ENCODE data around the gene P3H3.
A peak's percentile ranks its signal among the peaks of the same experiment; 100 is the strongest.

Gene P3H3, protein sequence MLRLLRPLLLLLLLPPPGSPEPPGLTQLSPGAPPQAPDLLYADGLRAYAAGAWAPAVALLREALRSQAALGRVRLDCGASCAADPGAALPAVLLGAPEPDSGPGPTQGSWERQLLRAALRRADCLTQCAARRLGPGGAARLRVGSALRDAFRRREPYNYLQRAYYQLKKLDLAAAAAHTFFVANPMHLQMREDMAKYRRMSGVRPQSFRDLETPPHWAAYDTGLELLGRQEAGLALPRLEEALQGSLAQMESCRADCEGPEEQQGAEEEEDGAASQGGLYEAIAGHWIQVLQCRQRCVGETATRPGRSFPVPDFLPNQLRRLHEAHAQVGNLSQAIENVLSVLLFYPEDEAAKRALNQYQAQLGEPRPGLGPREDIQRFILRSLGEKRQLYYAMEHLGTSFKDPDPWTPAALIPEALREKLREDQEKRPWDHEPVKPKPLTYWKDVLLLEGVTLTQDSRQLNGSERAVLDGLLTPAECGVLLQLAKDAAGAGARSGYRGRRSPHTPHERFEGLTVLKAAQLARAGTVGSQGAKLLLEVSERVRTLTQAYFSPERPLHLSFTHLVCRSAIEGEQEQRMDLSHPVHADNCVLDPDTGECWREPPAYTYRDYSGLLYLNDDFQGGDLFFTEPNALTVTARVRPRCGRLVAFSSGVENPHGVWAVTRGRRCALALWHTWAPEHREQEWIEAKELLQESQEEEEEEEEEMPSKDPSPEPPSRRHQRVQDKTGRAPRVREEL

DNA sequence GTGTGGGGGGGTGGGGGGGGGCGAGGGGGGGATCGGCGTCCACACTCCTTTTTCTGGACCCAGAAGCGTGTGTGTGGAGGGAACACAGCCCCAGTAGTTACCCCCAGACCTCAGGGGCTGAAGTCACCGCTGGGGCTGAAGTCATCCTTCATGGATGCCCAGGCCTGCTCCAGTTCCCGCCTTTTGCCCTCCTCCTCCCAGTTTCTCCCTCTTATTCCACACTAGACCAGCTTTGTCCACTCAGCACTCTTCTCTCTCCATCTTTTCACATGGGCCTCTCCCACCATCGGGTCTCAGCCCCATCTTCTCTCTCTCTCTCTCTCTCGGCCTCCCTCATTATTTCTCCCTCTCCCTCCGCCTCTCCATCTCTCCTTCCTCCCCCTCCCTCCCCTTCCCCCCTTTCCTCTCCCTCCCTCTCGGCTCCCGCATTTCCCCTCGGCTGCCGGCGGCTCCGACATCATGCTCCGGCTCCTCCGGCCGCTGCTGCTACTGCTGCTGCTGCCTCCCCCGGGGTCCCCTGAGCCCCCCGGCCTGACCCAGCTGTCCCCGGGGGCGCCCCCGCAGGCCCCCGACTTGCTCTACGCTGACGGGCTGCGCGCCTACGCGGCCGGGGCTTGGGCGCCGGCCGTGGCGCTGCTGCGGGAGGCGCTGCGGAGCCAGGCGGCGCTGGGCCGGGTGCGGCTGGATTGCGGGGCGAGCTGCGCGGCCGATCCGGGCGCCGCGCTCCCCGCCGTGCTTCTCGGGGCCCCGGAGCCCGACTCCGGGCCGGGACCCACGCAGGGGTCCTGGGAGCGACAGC, at the start of gene P3H3:
TSS of gene P3H3 (plus strand) at position 426 of the 799 bp plus-strand sequence. CDS start at position 460, 34 bp downstream.
- Histone ChIP-seq H3K4me1 (peaks cover 0 to 40% (median 32%) of the 10 kb centered on the region in 4 donors), H3K9me3 (no peaks in the 10 kb centered on the region), H3K27ac (peak within 1 kb of the TSS; percentile 87 to 91), H3K36me3 (peaks cover 0 to 32% (median 4%) of the 10 kb centered on the region in 3 donors), H3K4me3 (peak within 1 kb of the TSS; percentile 64 to 89), H3K27me3 (peaks cover 0 to 19% of the 10 kb centered on the region in 2 donors)
- intact Hi-C loops (cut with DNase I; ENCODE audit: low total_unique reads): loop anchor here (5.0 kb wide), 1 partner anchor 76 kb away; the partner anchor contains the start of gene MLF2
- no peak for DNase-seq
- TF ChIP-seq, protein P1, sequence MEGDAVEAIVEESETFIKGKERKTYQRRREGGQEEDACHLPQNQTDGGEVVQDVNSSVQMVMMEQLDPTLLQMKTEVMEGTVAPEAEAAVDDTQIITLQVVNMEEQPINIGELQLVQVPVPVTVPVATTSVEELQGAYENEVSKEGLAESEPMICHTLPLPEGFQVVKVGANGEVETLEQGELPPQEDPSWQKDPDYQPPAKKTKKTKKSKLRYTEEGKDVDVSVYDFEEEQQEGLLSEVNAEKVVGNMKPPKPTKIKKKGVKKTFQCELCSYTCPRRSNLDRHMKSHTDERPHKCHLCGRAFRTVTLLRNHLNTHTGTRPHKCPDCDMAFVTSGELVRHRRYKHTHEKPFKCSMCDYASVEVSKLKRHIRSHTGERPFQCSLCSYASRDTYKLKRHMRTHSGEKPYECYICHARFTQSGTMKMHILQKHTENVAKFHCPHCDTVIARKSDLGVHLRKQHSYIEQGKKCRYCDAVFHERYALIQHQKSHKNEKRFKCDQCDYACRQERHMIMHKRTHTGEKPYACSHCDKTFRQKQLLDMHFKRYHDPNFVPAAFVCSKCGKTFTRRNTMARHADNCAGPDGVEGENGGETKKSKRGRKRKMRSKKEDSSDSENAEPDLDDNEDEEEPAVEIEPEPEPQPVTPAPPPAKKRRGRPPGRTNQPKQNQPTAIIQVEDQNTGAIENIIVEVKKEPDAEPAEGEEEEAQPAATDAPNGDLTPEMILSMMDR (IDR thresholded peaks at IDR 0.05): no peak

DNA sequence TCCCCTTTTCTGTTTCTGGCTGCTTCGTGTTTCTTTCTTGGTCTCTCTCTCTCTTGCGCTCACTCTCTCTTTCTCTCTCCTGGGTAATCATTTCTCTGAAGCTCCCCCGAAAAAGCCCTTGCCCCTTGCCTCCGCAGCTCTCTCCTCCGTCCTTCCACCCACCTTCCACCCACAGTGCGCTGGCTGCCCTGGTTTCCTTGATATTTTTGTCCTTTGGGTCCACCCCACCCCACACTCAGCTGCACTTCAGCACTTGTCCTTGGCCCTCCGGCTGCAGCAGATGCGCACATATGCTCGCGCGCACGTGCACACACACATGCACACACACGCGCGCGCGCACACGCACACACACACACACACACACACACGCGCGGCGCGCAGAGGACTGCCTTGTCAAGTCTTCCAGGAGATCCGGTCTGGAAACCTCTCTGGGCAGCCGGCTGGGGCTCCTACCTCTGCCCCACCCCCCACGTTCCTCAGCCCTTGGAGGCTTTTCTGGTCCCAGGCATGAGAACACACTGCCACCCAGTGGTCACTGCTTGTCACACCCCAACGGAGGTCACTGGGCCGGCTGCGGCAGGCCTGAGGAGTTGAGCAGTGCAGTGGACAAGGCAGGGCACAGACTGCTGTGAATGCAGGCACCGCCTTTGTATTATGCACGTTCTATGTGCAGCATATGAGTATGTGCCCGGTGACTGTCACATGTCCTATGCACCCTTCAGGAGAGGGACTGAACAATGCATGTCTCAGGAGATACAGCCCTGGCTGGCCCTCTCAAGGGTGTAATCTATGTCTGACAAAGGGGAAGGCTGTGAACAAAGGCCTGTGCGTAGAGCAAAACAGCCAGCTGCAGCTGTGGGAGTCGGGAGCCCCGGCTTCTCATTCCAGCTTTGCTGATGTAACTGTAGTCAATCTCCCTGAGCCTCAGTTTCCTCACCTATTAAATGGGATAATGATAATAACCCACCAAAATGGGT, 49.3 kb upstream of the P3H3 start:
- Histone ChIP-seq H3K27me3 (no peaks in the 10 kb centered on the region), H3K4me1 (peaks cover 0 to 19% (median 11%) of the 10 kb centered on the region in 4 donors), H3K27ac (peak overlapping the region; percentile 77 to 82), H3K36me3 (no peaks in the 10 kb centered on the region), H3K4me3 (peak overlapping the region; percentile 46 to 56), H3K9me3 (no peaks in the 10 kb centered on the region)
- DNase-seq: peak; percentile 94 to 96
- intact Hi-C loops (cut with DNase I; ENCODE audit: low total_unique reads): loop anchor here (2.0 to 10.0 kb wide), 2 partner anchors 26 to 164 kb away; partner anchors contain the start of gene MLF2
- TF ChIP-seq, protein P1 (IDR thresholded peaks at IDR 0.05): peak; percentile 89 to 98

DNA sequence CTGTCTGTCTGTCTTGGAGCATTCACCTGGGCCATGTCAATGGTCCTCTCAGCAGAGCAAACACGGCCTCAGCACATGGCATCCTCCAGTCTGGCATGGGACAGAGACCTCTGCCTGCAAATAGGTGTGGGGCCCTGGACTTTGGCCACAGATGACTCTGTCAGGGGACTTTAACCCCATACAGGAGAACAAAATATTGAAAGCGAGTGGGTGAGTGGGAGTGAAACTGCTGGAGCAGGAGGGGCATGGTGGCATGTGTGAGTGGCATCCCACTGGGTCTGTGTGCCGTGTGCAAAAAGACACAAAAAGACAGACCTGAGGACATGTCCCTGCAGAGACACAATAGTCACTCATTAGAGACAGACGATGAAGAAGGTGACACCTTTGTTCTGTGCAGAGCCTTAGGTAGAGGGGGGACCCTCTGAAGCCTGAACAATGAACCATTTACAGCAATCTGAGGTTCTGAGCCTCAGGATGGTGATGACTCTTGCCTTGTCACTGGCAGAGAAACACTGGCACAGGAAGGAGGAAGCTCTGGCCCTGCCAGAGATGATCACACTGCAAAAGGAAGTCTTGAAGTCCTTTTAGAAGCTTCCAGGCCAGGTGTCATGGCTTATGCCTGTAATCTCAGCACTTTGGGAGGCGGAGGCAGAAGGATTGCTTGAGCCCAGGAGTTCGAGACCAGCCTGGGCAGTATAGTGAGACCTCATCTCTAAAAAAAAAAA, 48.3 kb upstream of the P3H3 start:
- H3K27me3 ChIP-seq: no peaks in the 10 kb centered on the region
- TF ChIP-seq, protein P1 (IDR thresholded peaks at IDR 0.05): no peak
- no peak overlapping the region for H3K27ac ChIP-seq
- intact Hi-C loops (cut with DNase I; ENCODE audit: low total_unique reads): loop anchor here (2.0 to 10.0 kb wide), 2 partner anchors 27 to 165 kb away; partner anchors contain the start of gene MLF2
- no peak overlapping the region for H3K4me3 ChIP-seq
- no peaks in the 10 kb centered on the region for H3K36me3 ChIP-seq
- peaks cover 0 to 18% (median 11%) of the 10 kb centered on the region in 4 donors for H3K4me1 ChIP-seq
- DNase-seq: no peak
- no peaks in the 10 kb centered on the region for H3K9me3 ChIP-seq

DNA sequence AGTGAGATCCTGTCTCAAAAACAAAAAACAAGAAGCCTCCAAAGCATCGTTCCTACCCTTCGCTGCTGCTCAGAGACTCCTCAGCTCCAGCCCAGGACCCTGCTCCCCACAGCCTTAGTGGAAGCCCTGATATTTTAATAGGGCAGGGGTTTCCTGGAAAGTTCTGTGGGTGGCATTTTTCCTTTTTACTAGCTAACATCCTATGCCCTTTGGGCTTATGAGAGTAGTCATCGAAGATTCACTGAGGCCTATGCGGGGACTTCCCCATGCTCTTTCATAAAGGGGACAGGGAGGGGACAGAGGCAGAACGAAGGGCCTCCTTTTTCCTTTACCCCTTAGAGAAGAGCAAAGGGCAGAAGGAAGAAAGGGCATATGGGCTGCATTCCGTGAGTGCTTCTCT, 47.6 kb upstream of the P3H3 start:
- Histone ChIP-seq H3K4me1 (peaks cover 0 to 18% (median 11%) of the 10 kb centered on the region in 4 donors), H3K27ac (no peak overlapping the region), H3K27me3 (no peaks in the 10 kb centered on the region), H3K9me3 (no peaks in the 10 kb centered on the region), H3K36me3 (no peaks in the 10 kb centered on the region), H3K4me3 (no peak overlapping the region)
- TF ChIP-seq, protein P1 (IDR thresholded peaks at IDR 0.05): no peak
- intact Hi-C loops (cut with DNase I; ENCODE audit: low total_unique reads): no loop called here
- no peak for DNase-seq

All from tibial artery (tissue), 4 donors.